NCI-H460 (cell line): ENCODE results near the gene ZNF488. TPM values are rescaled to one million over a fixed set of nuclear protein-coding genes. Genes with fewer than 3 reads are reported as not detected.

Experiments
- DNase-seq: peaks from one replicate; pipeline ENCODE4 v3.0.0-alpha.2; 2016; ENCODE audit warnings: low read depth; ENCODE audit errors: extremely low read depth
- total RNA-seq: library from RNA; depleted of rRNA; stranded (reverse); fragments of >200 nt; shearing (Covaris generic); gene quantifications from 2 replicates; pipeline ENCODE4 v1.2.3, GENCODE V29; 2014; rRNA removed

The ZNF488 gene
- total RNA-seq, 1 experiment from 2014 or later, result not detected

GRCh38 chr10:47317251-47317650 lies 66.8 kb downstream of the ZNF488 start:
- DNase-seq, result no peak

GRCh38 chr10:47316131-47316530 lies 68.0 kb downstream of the ZNF488 start:
- no peak for DNase-seq

Other genes starting within 250 kb of the ZNF488 start
- gene GDF10, start 84.1 kb downstream of the ZNF488 start, total RNA-seq, result not detected in 2 replicates
- gene GDF2, start 61.8 kb downstream of the ZNF488 start, total RNA-seq, result not detected in 2 replicates
- not detected in 2 replicates for gene RBP3, start 35.9 kb downstream of the ZNF488 start, total RNA-seq
- not detected in 2 replicates for gene ANXA8, start 99.8 kb upstream of the ZNF488 start, total RNA-seq
- not detected in 2 replicates for gene FAM25G, start 107.4 kb upstream of the ZNF488 start, total RNA-seq
- gene AGAP9, start 139.3 kb upstream of the ZNF488 start, total RNA-seq, result 3.6 and 6.1 TPM in 2 replicates